ENCODE measurements around the gene TRIM62.
A peak's percentile ranks its signal among the peaks of the same experiment; 100 is the strongest.

TRIM62 gene

DNA sequence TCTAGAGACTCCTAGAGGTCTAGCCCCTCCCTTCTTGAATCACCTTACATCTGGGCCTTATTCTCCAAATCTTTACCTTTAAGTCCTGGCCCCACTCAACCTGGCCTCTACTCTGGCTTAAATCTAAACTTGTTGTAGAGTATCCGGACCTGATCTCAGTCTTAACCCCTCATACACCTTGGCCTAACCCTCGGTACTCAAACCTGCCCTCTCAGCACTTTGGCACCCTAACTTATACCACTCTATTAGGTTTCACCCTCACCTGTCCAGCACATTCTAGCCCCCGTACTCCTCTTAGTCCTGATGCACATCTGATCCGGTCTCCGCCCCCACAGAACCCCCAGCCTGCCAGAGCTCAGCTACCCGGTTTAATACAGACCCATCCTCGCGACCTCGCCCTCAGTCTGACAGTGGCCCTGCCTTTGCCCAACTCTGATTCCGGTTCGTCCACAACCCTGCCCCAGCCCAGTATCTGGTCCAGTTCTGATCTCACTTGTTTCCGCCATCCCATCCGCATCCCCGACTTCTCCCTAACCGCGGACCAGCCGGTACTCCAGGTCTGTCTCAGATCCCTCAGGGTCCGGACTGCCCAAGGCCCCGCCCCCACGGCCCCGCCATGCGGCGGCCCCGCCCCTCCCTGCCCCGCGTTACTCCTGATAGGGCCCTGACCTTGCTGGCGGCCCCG is 1.5 kb downstream of the TRIM62 start:
- no peak for DNase-seq

DNA sequence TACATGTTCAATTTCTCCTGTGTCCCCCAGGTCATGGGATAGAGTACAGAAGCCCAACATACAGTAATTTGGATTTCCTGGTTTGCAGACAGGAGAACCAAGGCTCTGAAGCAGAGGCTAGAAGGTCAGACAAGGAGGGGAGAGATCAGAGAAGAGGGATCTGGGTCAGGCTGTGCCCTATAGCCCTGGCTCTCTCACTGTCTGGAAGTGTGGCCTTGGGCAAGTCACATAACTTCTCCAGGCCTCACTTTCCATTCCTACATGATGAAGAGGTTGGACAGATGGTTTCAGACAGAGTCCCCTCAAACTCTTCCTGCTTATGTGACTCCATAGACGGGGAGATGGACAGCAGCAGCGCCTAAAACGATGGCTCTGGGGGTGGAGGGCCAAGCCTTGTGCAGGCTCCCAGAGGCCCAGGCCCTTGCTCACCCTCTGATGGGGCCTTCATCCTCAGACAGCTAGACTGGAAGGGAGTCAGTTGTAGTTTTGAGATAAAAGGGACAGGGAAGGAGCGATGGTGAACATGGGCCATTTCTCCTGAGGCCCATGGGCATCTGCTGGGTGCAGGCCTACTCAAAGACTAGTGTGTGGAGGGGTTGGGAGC is 2.9 kb downstream of the TRIM62 start:
- DNase-seq: no peak

DNA sequence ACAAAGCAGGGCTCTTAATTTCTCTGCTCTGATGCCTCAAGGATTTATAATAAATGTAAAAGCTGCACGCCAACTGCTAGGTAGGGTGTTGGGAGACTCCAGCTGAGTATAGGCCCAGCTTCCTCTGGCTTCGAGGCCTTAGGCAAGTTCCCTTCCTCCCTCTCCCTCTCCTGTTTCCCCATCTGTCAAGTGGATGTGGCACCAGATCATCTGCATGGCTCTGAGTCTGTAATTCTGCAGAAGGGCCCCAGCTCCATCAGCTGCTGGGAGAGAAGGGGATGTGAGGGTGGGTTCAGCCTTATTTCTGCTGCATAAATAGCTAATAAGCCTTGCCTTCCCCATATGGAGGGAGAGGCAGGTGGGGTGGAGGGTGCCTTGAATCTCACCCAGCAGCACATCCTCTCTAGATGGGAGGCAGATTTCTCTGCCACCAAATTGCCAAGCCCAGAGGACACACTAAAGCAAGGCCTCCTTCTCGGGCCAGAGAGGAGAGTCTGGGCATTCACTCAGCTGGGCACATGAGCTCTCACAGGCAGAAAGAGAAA is 3.8 kb downstream of the TRIM62 start:
- DNase-seq: no peak

DNA sequence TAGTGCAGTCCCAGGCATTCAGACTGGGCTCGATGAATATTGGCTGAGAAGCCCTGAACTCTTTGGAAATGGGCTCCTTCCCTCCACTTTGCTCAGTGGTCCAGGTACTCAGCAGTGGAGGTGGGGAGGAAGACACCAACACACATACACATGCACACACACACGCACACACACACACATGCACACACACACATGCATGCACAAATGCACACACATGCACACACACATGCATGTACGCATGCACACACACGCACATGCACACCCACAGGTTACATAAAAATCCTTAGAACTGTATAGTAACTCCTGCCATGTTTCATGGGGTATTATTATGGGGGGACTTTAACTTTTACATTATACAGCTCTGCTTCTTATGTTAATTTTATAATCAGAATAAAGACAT is 5.0 kb downstream of the TRIM62 start:
- no peak for DNase-seq

DNA sequence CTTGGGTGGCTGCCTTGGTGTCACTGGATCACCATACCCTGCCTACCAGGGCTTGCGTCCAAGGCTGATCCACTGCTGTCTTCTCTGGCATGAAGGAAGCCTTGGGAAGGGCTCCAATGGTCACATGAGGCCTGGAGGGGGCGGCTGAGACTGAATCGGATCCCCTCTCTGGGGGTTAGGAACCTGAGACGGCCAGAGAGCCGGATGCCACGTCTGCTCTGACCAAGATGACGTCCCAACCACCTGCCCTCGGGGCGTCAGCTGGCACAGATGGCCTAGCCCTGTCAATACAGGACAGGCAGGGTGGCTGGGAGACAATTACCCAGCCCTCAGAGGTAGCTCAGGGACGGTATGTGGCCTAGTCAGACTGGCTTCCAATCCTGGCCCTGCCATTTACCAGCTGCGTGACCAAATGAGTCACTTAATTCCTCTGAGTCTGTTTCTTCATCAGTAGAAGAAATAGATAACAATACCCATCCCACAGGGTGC is 5.4 kb downstream of the TRIM62 start:
- peak; percentile 76 for DNase-seq

DNA sequence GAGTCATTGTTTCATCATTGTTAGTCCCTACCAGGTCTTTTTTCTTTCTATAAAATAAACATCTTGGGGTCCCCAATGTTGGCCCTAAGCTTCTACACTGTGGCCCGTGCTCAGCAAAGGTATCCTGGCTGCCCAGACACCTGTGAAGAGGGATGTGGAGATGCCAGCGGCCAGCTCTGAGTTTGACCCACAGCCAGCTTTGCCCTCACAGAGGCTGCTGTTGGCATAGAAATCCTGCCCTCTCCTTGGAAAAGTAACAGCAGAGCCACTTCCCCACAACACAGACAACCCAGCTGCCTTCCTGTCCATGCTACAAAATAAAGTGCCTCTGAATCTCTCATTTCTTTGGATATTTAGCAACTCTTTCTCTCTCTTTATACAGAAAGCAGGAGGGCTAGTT is 6.0 kb downstream of the TRIM62 start:
- no peak for DNase-seq

DNA sequence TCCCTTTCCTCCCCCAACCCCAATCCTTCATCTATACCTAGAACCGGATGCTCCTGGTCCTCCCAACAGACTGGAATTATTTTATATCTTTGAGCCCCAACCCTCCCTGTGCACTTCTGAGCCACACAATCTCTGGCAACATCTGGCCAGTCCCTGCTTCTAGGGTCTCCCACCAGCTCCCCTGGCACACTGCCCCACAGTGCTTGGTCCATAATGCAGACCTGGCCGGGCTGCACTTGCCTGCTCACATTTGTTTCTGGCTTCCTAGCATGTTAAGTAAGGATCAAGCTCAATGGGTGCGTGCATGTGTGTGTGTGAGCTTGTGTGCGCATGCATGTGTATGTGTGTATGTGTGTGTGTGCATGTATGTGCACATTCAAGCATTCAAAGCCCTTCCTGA is 8.8 kb downstream of the TRIM62 start:
- no peak for DNase-seq

DNA sequence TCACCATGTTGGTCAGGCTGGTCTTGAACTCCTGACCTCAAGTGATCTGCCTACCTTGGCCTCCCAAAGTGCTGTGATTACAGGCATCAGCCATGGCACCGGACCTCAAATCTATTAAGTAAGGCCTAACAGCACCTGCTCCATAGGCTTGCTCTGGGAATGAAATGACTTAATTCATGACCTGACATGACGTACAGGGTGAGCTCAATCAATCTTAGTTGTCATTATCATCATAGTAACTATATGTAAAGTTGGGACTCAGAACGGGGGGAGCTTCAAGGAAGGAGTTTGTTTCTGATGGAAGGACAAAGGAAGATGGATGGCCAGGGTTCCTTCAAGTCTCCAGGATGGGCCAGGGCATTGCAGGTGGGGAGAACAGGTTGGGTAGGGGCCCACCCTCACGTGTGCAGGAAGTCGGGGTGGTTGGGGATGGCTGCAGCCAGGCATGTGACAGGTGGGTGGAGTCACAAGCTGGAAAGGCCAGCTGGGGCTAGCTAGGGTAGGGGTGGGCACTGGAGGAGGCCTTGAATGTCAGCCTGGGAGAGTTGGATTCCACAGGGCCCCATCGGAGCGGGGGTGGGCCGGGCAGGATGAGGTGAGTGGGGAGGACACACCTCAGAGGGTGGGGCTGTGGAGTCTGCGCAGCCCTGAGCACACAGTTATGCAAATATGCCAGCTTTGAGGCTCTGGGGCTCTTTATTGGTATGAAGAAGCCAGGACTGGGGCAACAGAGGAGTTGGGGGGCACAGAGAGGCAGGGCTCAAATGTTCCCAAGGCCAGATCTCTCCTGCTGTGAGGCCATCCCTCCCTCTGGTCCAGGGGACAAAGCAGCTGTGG is 9.6 kb downstream of the TRIM62 start:
- DNase-seq: no peak

DNA sequence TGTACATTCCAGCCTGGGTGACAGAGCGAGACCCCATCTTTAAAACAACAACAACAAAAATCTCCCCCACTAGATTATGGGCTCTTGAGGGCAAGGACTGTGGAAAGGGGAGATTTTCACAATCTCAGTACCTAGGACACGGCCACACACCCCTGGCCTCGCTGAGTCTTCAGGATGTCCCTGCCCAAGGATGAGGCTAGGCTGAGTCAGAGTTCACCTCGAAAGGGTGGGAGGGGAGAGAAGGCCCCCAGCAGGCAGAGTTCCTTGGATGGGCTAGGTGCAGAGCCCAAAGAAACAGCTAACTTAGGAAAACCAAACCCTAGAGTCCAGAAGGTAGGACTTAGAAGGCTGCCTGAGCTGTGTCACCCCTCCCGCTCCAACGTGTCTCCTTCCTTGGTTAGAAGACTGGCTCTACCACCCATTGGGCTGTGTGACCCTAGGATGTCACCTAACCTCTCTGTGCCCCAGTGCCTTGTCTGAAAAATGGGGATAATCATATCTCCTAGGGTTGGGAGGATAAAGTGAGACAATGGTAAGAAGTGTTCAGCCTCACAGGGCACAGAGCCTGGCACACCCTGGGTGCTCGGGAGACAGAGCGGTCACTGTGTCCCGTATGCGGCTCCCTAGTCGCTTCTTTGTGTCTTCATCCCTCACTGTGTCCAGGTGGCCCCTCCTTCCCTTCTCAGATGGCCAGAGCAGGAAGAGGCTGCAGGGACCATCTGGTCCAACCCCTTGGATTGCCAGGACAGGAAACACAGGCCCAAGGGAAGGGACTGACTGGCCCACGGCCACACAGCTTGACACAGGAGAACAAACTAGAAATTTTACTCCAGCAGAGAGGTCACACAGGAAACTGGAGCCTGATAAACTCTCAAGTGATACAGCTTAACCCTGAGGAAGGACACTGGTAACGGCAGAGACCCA is 11.2 kb downstream of the TRIM62 start:
- no peak for DNase-seq

DNA sequence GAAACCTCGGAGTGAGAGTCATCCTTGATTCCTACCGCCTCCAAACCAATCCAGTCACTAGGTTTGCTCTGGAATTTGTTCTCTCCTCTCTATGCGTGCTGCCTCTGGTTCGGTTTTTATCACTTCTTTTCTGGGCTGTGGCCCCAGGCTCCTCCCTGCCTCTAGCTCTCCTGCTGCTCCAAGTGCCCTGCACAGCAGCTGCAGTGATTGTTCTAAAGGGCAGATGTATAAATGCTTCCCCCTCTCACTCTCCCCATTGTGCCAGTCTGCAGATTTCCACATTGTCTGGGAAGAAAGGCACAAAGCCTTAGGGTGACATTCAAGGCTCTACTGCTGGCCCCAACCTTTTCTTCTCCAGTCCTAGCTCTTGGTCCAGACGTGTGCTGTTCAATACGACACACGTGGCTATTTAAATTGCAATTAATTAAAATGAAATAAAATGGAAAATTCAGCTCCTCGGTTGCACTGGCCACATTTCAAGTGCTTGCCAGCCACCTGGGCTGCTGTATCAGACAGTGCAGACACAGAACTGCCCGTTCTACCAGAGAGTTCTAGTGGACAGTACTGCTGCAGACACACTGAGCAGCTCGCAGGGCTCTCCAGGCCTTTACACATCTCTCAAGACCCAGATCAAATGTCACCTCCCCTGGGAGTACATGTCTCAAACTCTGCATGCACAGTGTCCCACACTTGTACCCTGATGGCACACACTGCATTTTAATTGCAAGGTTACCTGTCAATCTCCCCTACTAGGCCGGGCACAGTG is 12.4 kb downstream of the TRIM62 start:
- DNase-seq: no peak

DNA sequence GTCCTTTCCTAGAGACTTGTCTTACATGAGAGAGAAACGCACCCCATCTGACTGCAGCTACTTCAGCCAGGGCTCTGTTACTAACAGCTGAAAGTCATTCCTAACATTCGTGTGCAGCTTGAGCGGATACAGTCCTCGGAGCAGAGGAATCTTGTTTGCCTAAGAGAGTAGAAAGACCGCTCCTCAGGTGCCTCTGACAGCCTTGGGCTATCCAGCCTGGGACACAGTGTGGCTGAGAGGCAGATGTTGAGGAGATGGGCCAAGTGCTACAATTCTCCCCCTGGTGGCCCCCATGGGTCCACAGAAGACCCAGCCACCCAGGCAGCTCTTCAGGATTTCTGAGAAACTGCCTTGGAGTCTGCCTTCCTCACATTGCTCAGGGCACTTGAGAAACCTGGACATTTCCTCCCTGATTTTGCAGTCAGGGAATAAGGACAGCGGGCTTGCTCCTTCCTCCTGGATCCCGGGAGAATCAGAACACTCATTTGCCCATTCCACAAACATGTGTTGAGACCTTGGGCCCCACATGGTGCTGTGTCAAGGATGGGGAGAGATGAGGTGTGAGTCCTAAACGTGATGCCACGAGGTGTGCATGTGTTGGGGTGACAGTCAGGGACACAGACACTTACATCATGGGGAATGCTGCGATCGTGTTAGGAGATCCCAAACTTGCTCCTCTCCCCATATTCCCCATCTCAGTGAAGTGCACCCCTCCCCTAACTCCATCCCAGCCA is 13.1 kb downstream of the TRIM62 start:
- no peak for DNase-seq

DNA sequence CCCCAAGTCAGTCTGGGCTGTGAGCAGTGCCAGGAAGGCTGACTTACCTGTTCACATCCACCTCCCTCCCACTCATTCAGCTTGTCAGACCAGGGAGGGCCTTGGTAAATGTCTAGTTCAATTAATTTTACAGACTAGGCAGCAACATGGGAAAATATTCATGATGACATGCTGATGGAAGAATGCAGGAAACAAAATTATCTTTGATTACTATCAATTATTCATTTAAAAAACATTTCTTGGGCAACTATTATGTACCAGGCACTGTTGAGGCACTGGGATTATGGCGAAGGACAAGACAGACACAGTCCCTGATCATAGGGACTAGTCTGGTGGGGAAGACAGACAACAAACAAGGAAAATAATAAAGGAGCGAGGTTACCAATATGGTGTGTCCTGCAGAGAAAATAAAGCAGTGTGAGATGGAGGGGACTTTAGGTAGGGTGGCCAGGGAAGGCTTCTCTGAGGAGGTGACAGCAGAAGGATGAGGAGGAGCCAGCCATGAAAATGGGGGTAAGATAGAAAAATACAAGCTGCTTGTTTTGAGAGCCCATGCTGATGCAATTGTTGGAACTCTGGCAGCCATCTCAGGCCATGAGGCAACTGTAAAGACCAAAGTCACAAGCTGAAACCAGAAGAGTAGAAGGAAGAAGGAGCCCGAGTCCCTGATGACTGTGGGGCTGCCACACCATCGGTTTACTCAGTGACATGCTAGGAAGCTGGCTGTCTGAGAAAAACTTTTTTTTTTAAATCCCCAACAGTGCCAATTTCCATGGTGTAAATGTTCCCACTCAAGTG is 14.0 kb downstream of the TRIM62 start:
- DNase-seq: no peak

DNA sequence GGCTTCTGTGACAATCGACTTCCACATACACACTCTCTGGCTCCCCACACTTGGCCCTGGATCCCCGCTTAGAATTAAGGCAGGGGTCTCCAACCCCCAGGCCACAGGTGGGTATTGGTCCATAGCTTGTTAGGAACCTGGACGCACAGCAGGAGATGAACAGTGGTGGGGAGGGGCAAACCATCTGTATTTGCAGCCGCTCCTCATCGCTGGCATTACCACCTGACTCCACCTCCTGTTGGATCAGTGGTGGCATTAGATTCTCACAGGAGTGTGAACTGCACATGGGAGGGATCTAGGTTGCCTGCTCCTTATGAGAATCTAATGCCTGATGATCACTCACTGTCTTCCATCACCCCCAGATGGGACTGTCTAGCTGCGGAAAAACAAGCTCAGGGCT is 16.0 kb downstream of the TRIM62 start:
- no peak for DNase-seq

DNA sequence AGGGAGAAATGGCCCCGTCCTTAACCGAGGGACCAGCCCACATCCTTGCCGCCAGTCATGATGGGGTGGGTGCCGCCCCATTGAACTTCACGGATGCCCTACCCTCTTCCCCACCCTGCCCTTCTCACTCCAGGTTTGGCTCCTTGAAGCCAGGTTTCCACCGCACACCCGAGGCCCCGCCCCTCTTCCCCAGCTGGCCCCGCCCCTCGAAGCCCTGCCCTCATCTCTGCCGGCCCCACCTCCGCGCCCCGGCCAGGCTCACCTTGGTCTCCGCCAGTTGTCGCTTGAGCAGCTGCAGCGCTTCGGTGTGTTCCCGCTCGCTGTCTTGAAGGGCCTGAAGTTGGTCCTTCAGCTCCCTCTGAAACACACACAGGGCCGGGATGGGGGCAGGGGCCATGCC is 16.6 kb downstream of the TRIM62 start:
- DNase-seq: no peak

DNA sequence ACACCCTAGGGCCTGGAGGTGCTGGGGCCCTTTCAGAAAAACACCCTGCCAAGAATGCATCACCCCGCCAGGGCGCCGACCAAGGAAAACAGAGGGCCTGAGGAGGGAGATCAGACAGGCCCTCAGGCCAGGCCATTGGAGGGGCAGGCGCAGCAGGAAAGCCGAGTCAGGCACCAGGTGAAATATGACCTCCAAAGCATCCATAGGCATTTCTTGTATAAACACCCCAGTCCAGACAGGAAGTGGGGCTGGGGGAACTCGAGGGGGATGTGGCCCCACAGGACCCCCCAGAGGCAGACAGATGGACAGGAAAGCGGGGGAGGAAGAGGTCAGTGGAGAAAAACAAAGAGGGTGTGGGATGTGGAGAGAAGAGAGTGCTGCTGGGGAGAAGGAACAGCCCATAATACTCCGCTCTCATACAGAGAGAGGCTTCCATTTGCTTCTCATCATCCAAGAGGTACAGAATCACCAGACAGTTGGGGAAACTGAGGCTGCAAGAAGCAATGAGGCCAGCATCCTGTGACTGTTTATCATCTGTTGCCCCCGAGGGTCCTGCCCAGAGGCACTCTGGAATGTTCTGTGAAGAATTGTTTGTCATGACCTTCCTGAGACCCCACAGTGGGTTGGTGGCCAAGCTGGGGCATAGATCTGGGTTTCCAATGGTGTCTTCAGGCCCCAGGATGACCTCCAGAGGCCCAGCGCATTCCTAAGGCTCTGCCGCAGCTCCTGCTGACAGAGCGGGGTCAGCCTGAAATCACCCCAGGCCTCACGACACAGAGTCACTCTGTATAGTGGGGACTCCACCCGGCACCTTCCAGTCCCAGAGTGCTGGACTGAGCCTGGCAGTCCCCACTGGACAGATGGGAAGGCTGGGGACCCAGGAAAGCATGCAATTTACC is 18.0 kb downstream of the TRIM62 start:
- DNase-seq: peak; percentile 61

DNA sequence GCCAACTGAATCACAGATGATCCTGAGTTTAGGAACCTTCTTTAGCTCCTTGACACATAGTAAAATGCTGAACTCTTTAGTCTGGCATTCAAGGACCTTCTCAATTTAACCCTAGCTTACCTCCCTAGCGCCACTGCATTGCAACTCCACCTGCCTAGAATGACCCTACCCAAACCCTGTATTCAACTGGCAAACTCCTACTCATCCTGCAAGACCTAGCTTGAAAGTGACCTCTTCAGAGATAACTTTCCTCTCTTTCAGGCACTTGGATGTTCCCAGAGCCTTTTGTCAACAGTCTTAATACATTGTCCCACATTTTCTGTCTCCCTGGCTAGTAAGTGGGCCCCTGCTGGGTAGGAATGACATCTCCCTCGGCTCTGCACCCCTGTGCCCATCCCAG is 19.7 kb downstream of the TRIM62 start:
- DNase-seq: no peak

DNA sequence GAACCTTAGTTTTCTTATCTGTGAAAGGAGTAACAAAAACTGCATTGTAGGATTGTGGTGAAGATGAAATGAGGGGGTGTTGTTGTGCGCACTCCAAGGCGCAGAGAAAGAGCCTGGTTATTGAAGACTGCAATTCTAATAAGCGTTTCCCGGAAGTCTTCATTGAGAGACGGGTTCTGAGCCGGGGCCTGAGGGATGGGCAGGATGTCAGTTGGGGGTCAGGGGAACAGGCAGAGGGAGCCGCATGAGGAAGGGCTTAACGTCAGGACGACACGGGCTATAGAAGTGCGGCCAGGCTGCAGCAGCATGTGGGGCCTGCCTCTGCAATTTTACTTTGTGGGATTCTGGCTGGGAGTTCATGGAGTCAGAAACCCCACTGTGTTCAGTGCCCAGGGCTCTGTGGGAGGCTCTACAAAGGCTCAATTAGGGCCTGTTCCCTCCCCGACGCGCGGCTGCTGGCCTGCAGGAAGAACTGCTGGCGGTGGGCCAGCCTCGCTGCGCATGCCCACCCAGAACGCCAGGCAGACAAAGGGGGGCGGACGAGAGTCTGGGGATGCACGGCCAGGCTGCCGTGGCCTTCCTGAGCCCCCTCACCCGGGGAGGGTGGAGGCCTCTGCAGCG is 20.7 kb downstream of the TRIM62 start:
- DNase-seq: peak; percentile 82

DNA sequence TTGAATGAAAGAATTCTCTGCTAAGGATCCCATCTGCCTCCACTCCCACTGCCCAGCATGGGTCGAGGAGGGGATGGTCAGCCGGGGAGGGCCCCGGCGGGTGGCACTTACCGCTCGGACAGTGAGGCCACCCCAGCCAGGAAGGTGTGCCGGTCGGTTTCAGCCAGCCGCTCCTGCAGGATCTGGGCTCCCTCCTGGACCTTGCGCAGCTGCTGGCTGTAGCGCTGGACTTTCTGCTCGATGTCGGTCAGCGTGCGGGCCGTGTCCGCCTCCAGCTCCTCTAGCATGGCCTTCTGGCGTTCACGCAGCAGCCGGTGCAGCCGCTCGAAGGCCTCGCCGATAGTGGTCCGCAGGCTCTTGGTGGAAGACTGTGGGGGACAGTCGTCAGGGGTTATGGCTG is 22.3 kb downstream of the TRIM62 start:
- DNase-seq: no peak

DNA sequence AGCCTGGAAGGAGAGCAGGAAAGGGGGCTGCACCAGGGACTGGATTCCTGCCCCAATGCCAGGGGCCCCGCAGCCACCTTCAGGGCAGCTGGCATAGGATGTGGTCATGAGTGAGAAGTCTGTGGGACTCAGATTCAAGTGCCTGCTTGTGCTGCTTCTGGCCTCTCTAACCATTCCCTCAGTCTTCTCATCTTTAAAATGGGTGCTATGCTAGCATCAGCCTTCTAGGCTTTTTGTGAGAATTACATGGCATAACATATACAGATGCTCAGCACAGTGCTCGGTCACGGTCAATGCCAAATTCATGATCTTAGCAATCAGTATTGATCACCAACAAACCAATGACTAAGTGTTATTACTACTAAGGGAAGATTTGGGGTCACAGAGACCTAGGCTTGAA is 23.5 kb downstream of the TRIM62 start:
- no peak for DNase-seq
